Adrenal gland (tissue), 12 donors: ENCODE measurements around the gene PHAX. TPM values are rescaled to one million over a fixed set of nuclear protein-coding genes. Genes with fewer than 3 reads are reported as not detected.
A peak's percentile ranks its signal among the peaks of the same experiment; 100 is the strongest.
"Not testable (repeated sequence)": the region's sequence is repeated elsewhere in the genome, so short reads cannot be mapped to it uniquely, and the experiment has no call there.

Source experiments
- DNase-seq, 7 donors: peaks; one replicate each; pipeline ENCODE4 v3.0.0-alpha.2; 2019 to 2020
- H3K27ac ChIP-seq, 5 donors: fragments of 200-600 bp; sonication (generic) in 4 of 5; 1 replicate in 3 of 5; 2 replicates in 2 of 5; pipeline versions ENCODE4 v1.5.1 to v1.8.0; 2016 to 2020; ENCODE audit warnings: mild to moderate bottlenecking in 1 of 5
- H3K27me3 ChIP-seq: fragments of 200-600 bp; 2 replicates; pipeline ENCODE4 v1.8.0; 2021
- H3K36me3 ChIP-seq, 2 donors: fragments of 200-600 bp; replicated peaks in 1 of 2; 1 replicate in 1 of 2; 2 replicates in 1 of 2; pipeline versions ENCODE4 v1.5.1 to v1.8.0; 2018 to 2022
- H3K4me1 ChIP-seq, 2 donors: fragments of 200-600 bp; replicated peaks in 1 of 2; 1 replicate in 1 of 2; 2 replicates in 1 of 2; pipeline versions ENCODE4 v1.5.1 to v1.8.0; 2018 to 2021
- H3K4me3 ChIP-seq, 4 donors: fragments of 200-600 bp; sonication (generic) in 3 of 4; one replicate each; pipeline ENCODE4 v1.5.1; 2016 to 2018
- H3K9me3 ChIP-seq, 3 donors: fragments of 200-600 bp; sonication (generic) in 1 of 3; replicated peaks in 1 of 3; 1 replicate in 2 of 3; 2 replicates in 1 of 3; pipeline versions ENCODE4 v1.5.1 to v1.8.0; 2016 to 2021
- CTCF ChIP-seq, 6 experiments: fragments of 450-650 bp in 4 of 6; fragments of 200-600 bp in 2 of 6; sonication (generic) in 1 of 6; IDR thresholded peaks; 1 replicate in 5 of 6; 2 replicates in 1 of 6; pipeline versions ENCODE4 v1.5.1 to v1.8.0; 2016 to 2021; ENCODE audit warnings: antibody characterized with exemption in 6 of 6, mild to moderate bottlenecking in 2 of 6, moderate library complexity in 1 of 6
- POLR2A ChIP-seq, 2 donors: fragments of 450-650 bp; IDR thresholded peaks; one replicate each; pipeline ENCODE4 v1.6.1; 2017; ENCODE audit warnings: antibody characterized with exemption in 2 of 2, mild to moderate bottlenecking in 2 of 2, moderate library complexity in 1 of 2
- WGBS, 4 donors: extraction: QIAGEN DNeasy Blood & Tissue Kit in 2 of 4; methylation state at CpG; one replicate each; pipeline versions ENCODE4 v1.1.5 to v1.1.7; 2013 to 2017; 5-methylcytosine and 5-hydroxymethylcytosine counted together
- intact Hi-C, 2 donors: fragments of 100-400 bp; cut with DNase I; formaldehyde crosslinking; loops; one replicate each; pipeline versions ENCODE4 v1.14.1 to v1.15.0; 2022 to 2023
- polyA plus RNA-seq, 3 donors: library from polyadenylated mRNA; stranded (reverse); fragments of 200-250 nt in 2 of 3; fragments of 350-450 nt in 1 of 3; fragmentation: Illumina TruSeq in 1 of 3; extraction: RNeasy Lipid Tissue Mini Kit (QIAGEN cat#74804) in 1 of 3; gene quantifications; one replicate each; pipeline ENCODE4 v1.2.3, GENCODE V29; 2013 to 2014
- total RNA-seq, 9 donors: library from RNA; depleted of rRNA in 4 of 9; stranded (reverse); fragments of >200 nt in 4 of 9; fragments of 120-200 nt in 1 of 9; fragmentation: NEBNext Ultra II Directional in 1 of 9; extraction: Animal tissue kit (Norgen Biotek cat#: 25700) in 1 of 9; gene quantifications; one replicate each; pipeline versions ENCODE4 v1.1.0 to v1.2.4, GENCODE V29; 2013 to 2023
- donor health status: healthy with polysubstance abuse.
- donor health status: Bipolar disorder and iron deficiency.
- donor health status: DM: yes; HTN: yes; CAD: no.
- donor health status: DM: no; HTN: no; CAD: no.
- donor health status: DM: no; HTN: no; CAD: no.
- donor health status: DM: yes; HTN: yes; CAD: no.

Gene PHAX
- total and polyA plus RNA-seq, 12 donors = 10.8 to 88.2 (median 38.0) TPM

- Histone ChIP-seq H3K27ac (peak overlapping the region in 4 of 5 donors; percentile 9 to 88 (median 74)), H3K4me1 (peaks cover 3 to 17% of the 10 kb centered on the region in 2 donors), H3K36me3 (peaks cover 0 to 10% of the 10 kb centered on the region in 2 donors), H3K4me3 (peak overlapping the region in 2 of 4 donors; percentile 50 to 66), H3K27me3 (no peaks in the 10 kb centered on the region), H3K9me3 (no peaks in the 10 kb centered on the region)
- 56 to 63% (median 61%) methylated on average over 22 of the region's 22 CpGs for WGBS, 4 donors
- DNase-seq = peak in 2 of 7 donors; percentile 26 to 49
- TF ChIP-seq POLR2A (IDR thresholded peaks at IDR 0.05) (no peak), CTCF (IDR thresholded peaks at IDR 0.05) (peak in 1 of 6 experiments; percentile 3)
- intact Hi-C loops = loop anchor here (5.0 to 10.0 kb wide), 2 partner anchors 51 to 248 kb away; no protein-coding TSS in a partner anchor
Measured at GRCh38 chr5:126595486-126596083, 5.2 kb upstream of the PHAX start.

- Histone ChIP-seq H3K36me3 (peaks cover 0 to 5% of the 10 kb centered on the region in 2 donors), H3K4me1 (peaks cover 10 to 27% of the 10 kb centered on the region in 2 donors), H3K9me3 (no peaks in the 10 kb centered on the region), H3K27me3 (no peaks in the 10 kb centered on the region), H3K27ac (no peak overlapping the region), H3K4me3 (no peak overlapping the region)
- TF ChIP-seq CTCF (IDR thresholded peaks at IDR 0.05) (no peak), POLR2A (IDR thresholded peaks at IDR 0.05) (no peak)
- WGBS, 4 donors = 80 to 89% (median 84%) methylated on average over 4 of the region's 4 CpGs
- no peak for DNase-seq
- intact Hi-C loops = loop anchor here (5.0 to 10.0 kb wide), 2 partner anchors 52 to 250 kb away; no protein-coding TSS in a partner anchor
Measured at GRCh38 chr5:126597156-126597555, 3.6 kb upstream of the PHAX start.

DNA sequence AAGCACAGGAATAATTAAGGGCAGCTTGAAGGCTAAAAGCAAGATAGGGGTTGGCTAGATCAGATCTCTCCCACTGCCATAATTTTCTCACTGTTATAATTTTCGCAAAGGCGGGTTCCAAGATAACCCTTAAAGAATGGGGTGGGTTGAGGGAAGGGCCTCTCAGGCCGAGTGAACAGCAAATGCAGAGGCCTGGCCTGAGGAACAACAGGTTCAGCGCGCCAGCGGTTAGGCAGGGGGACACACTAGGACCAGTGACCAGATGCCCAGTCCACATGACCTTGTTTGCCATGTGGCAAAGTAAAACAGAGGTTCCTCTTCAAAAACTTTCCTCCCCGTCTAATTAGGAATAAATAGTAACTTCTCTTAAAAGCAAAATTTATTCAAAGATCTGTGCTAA lies 1.2 kb upstream of the PHAX start:
- TF ChIP-seq CTCF (IDR thresholded peaks at IDR 0.05) (no peak), POLR2A (IDR thresholded peaks at IDR 0.05) (no peak)

GRCh38 chr5:126599971-126600630 lies 646 bp upstream of the PHAX start:
- H3K4me3 ChIP-seq = peak overlapping the region in 1 of 4 donors; percentile 97
- H3K4me1 ChIP-seq = peaks cover 8 to 23% of the 10 kb centered on the region in 2 donors
- H3K27me3 ChIP-seq, H3K9me3 ChIP-seq: not testable (repeated sequence)
- intact Hi-C loops = loop anchor here (5.0 to 10.0 kb wide), 2 partner anchors 55 to 253 kb away; no protein-coding TSS in a partner anchor
- peaks cover 0 to 17% of the 10 kb centered on the region in 2 donors for H3K36me3 ChIP-seq
- H3K27ac ChIP-seq = peak overlapping the region in 3 of 5 donors; percentile 14 to 90 (median 89)
- DNase-seq = peak in 4 of 7 donors; percentile 14 to 35 (median 22)
- 57 to 67% (median 62%) methylated on average over 15 of the region's 15 CpGs for WGBS, 4 donors

More for the DNA sequence above, 1.2 kb upstream of the PHAX start:
- H3K4me3 ChIP-seq = no peak overlapping the region
- H3K36me3 ChIP-seq = peaks cover 0 to 11% of the 10 kb centered on the region in 2 donors
- no peaks in the 10 kb centered on the region for H3K9me3 ChIP-seq
- H3K4me1 ChIP-seq = peaks cover 8 to 21% of the 10 kb centered on the region in 2 donors
- peak in 2 of 7 donors; percentile 18 to 46 for DNase-seq
- no peaks in the 10 kb centered on the region for H3K27me3 ChIP-seq
- H3K27ac ChIP-seq = peak overlapping the region in 2 of 5 donors; percentile 32 to 89
- WGBS, 4 donors = 89 to 93% (median 92%) methylated on average over 7 of the region's 7 CpGs
- intact Hi-C loops = loop anchor here (5.0 to 10.0 kb wide), 2 partner anchors 55 to 252 kb away; no protein-coding TSS in a partner anchor
